Measurements from ENCODE around the gene RHBDF2. TPM values are rescaled to one million over a fixed set of nuclear protein-coding genes. Genes with fewer than 3 reads are reported as not detected.

The RHBDF2 gene
- total RNA-seq, 1 donor from 2014 or later, result 11.8 TPM

GRCh38 chr17:76501827-76502307, 644 bp upstream of the RHBDF2 start:
- no peak for DNase-seq (ENCODE audit: low spot score, unreplicated experiment)
- no peak for TF ChIP-seq CTCF (IDR thresholded peaks at IDR 0.05; ENCODE audit: unreplicated experiment)
- Mint-ChIP-seq H3K27ac (no peak overlapping the region), H3K36me3 (ENCODE audit: insufficient read depth) (no peaks in the 10 kb centered on the region), H3K9me3 (ENCODE audit: low read depth) (no peaks in the 10 kb centered on the region), H3K27me3 (peaks cover 27% of the 10 kb centered on the region), H3K4me3 (ENCODE audit: low read depth) (peak overlapping the region; percentile 74), H3K4me1 (ENCODE audit: low read depth) (peaks cover 23% of the 10 kb centered on the region)

GRCh38 chr17:76500747-76501017, 541 bp downstream of the RHBDF2 start:
- H3K4me3 Mint-ChIP-seq (ENCODE audit: low read depth), result peak overlapping the region; percentile 73
- no peak overlapping the region for H3K27ac Mint-ChIP-seq

GRCh38 chr17:76500074-76500746, 1.0 kb downstream of the RHBDF2 start:
- no peaks in the 10 kb centered on the region for H3K36me3 Mint-ChIP-seq (ENCODE audit: insufficient read depth)
- H3K27me3 Mint-ChIP-seq, result peaks cover 26% of the 10 kb centered on the region
- no peak for TF ChIP-seq CTCF (IDR thresholded peaks at IDR 0.05; ENCODE audit: unreplicated experiment)
- H3K9me3 Mint-ChIP-seq (ENCODE audit: low read depth), result no peaks in the 10 kb centered on the region
- peaks cover 23% of the 10 kb centered on the region for H3K4me1 Mint-ChIP-seq (ENCODE audit: low read depth)
- H3K4me3 Mint-ChIP-seq (ENCODE audit: low read depth), result peak overlapping the region; percentile 73
- no peak for DNase-seq (ENCODE audit: low spot score, unreplicated experiment)
- H3K27ac Mint-ChIP-seq, result peak overlapping the region; percentile 2

More at GRCh38 chr17:76500747-76501017, 541 bp downstream of the RHBDF2 start:
- peaks cover 23% of the 10 kb centered on the region for H3K4me1 Mint-ChIP-seq (ENCODE audit: low read depth)
- no peaks in the 10 kb centered on the region for H3K9me3 Mint-ChIP-seq (ENCODE audit: low read depth)
- H3K36me3 Mint-ChIP-seq (ENCODE audit: insufficient read depth), result no peaks in the 10 kb centered on the region
- no peak for TF ChIP-seq CTCF (IDR thresholded peaks at IDR 0.05; ENCODE audit: unreplicated experiment)
- DNase-seq (ENCODE audit: low spot score, unreplicated experiment), result no peak
- peaks cover 26% of the 10 kb centered on the region for H3K27me3 Mint-ChIP-seq

GRCh38 chr17:76499267-76499667, 2.0 kb downstream of the RHBDF2 start:
- Mint-ChIP-seq H3K27me3 (peaks cover 26% of the 10 kb centered on the region), H3K4me3 (ENCODE audit: low read depth) (peak overlapping the region; percentile 24), H3K27ac (no peak overlapping the region), H3K4me1 (ENCODE audit: low read depth) (peaks cover 23% of the 10 kb centered on the region), H3K36me3 (ENCODE audit: insufficient read depth) (no peaks in the 10 kb centered on the region), H3K9me3 (ENCODE audit: low read depth) (no peaks in the 10 kb centered on the region)
- no peak for TF ChIP-seq CTCF (IDR thresholded peaks at IDR 0.05; ENCODE audit: unreplicated experiment)
- no peak for DNase-seq (ENCODE audit: low spot score, unreplicated experiment)

DNA sequence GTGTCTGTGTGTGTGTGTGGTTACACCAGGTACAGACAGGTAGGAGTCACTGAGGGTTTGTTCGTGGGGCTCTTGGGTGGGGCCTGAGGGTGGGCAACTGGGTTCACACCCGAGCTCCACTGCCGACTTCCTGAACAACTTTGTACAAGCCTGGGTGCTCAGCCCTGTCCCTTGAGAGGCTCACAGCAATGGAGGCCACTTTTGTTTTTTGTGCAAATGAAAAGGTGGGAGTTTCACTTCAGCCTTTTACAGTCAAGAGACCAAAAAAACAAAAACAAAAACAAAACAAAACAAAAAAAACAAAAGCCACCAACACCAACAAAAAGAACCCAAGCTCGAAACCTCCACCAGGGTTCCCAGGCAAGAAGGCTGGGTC, 2.4 kb downstream of the RHBDF2 start:
- no peak for TF ChIP-seq CTCF (IDR thresholded peaks at IDR 0.05; ENCODE audit: unreplicated experiment)
- H3K4me1 Mint-ChIP-seq (ENCODE audit: low read depth), result peaks cover 23% of the 10 kb centered on the region
- no peak overlapping the region for H3K27ac Mint-ChIP-seq
- peaks cover 26% of the 10 kb centered on the region for H3K27me3 Mint-ChIP-seq
- no peaks in the 10 kb centered on the region for H3K9me3 Mint-ChIP-seq (ENCODE audit: low read depth)
- no peaks in the 10 kb centered on the region for H3K36me3 Mint-ChIP-seq (ENCODE audit: insufficient read depth)
- DNase-seq (ENCODE audit: low spot score, unreplicated experiment), result no peak
- peak overlapping the region; percentile 5 for H3K4me3 Mint-ChIP-seq (ENCODE audit: low read depth)
